Right cardiac atrium (tissue), 5 donors: ENCODE measurements around the gene OR10C1. TPM values are rescaled to one million over a fixed set of nuclear protein-coding genes. Genes with fewer than 3 reads are reported as not detected.

Source experiments
- ATAC-seq, 2 donors: fragments of 200-7000 bp; cut with Tn5 transposase; one replicate each; pipeline versions ENCODE4 v1.8.0 to v1.9.1; 2020; ENCODE audit warnings: moderate library complexity in 2 of 2, mild to moderate bottlenecking in 1 of 2
- DNase-seq, 3 donors: peaks; one replicate each; pipeline ENCODE4 v3.0.0-alpha.2; 2020
- H3K27ac ChIP-seq: one replicate; pipeline ENCODE4 v1.5.1; 2013; ENCODE audit warnings: mild to moderate bottlenecking, low read length, control low read depth, moderate library complexity
- H3K27me3 ChIP-seq: one replicate; pipeline ENCODE4 v1.6.1; 2013; ENCODE audit not compliant: control insufficient read depth, insufficient read depth
- H3K4me1 ChIP-seq: one replicate; pipeline ENCODE4 v1.6.1; 2013; ENCODE audit warnings: low read length; ENCODE audit not compliant: control insufficient read depth, insufficient read depth
- H3K4me3 ChIP-seq: one replicate; pipeline ENCODE4 v1.5.1; 2013; ENCODE audit warnings: low read length, control low read depth
- H3K9me3 ChIP-seq: one replicate; pipeline ENCODE4 v1.6.1; 2013; ENCODE audit warnings: low read length; ENCODE audit not compliant: control insufficient read depth
- WGBS: extraction: QIAGEN DNeasy Blood & Tissue Kit; methylation state at CpG from one replicate; pipeline ENCODE4 v1.1.7; 2013; 5-methylcytosine and 5-hydroxymethylcytosine counted together
- intact Hi-C, 4 donors: fragments of 100-400 bp; cut with DNase I; formaldehyde crosslinking; loops; one replicate each; pipeline versions ENCODE4 v1.11.0 to v1.14.0; 2022 to 2023
- polyA plus RNA-seq: library from polyadenylated mRNA; stranded (reverse); fragments of 200-250 nt; gene quantifications from one replicate; pipeline ENCODE4 v1.2.3, GENCODE V29; 2013
- total RNA-seq, 4 donors: library from RNA; stranded (reverse); fragmentation: NEBNext Ultra II Directional; extraction: Animal tissue kit (Norgen Biotek cat#: 25700); gene quantifications; one replicate each; pipeline ENCODE4 v1.2.1, GENCODE V29; 2021
- donor health status: healthy with polysubstance abuse.
- donor health status: DM: no; HTN: yes; CAD: no.
- donor health status: DM: no; HTN: no; CAD: no.
- donor health status: DM: no; HTN: yes; CAD: no; lungs with severe emphysema.
- donor health status: DM: yes; HTN: yes; CAD: no.

Gene OR10C1
- total and polyA plus RNA-seq, 5 donors, result not detected

- Histone ChIP-seq H3K27me3 (no peaks in the 10 kb centered on the region), H3K4me3 (no peak overlapping the region), H3K9me3 (no peaks in the 10 kb centered on the region), H3K4me1 (no peaks in the 10 kb centered on the region), H3K27ac (no peak overlapping the region)
- 70% methylated on average over 5 of the region's 5 CpGs for WGBS
- intact Hi-C loops, result no loop called here
- no peak for ATAC-seq
- DNase-seq, result no peak
Measured at GRCh38 chr6:29478740-29479139, 39.6 kb downstream of the OR10C1 start.

- H3K4me3 ChIP-seq, result no peak overlapping the region
- WGBS, result 52% methylated on average over 2 of the region's 2 CpGs
- no peaks in the 10 kb centered on the region for H3K4me1 ChIP-seq
- H3K9me3 ChIP-seq, result no peaks in the 10 kb centered on the region
- H3K27me3 ChIP-seq, result no peaks in the 10 kb centered on the region
- no peak overlapping the region for H3K27ac ChIP-seq
- DNase-seq, result no peak
- intact Hi-C loops, result no loop called here
- no peak for ATAC-seq
Measured at GRCh38 chr6:29479560-29479959, 40.5 kb downstream of the OR10C1 start.

GRCh38 chr6:29483186-29483585 is 44.1 kb downstream of the OR10C1 start:
- Histone ChIP-seq H3K27ac (no peak overlapping the region), H3K27me3 (no peaks in the 10 kb centered on the region), H3K9me3 (no peaks in the 10 kb centered on the region), H3K4me1 (no peaks in the 10 kb centered on the region), H3K4me3 (no peak overlapping the region)
- WGBS, result 44% methylated on average over 3 of the region's 3 CpGs
- DNase-seq (no peak), ATAC-seq (no peak)
- intact Hi-C loops, result no loop called here

- ATAC-seq, result no peak
- no peak for DNase-seq
Measured at GRCh38 chr6:29483735-29484134, 44.6 kb downstream of the OR10C1 start.

GRCh38 chr6:29486577-29486976 is 47.5 kb downstream of the OR10C1 start:
- Histone ChIP-seq H3K27me3 (no peaks in the 10 kb centered on the region), H3K27ac (no peak overlapping the region), H3K4me3 (no peak overlapping the region), H3K9me3 (no peaks in the 10 kb centered on the region), H3K4me1 (no peaks in the 10 kb centered on the region)
- 39% methylated on average over 4 of the region's 4 CpGs for WGBS
- DNase-seq (no peak), ATAC-seq (no peak)
- intact Hi-C loops, result no loop called here

More at GRCh38 chr6:29483735-29484134, 44.6 kb downstream of the OR10C1 start:
- no peak overlapping the region for H3K27ac ChIP-seq
- intact Hi-C loops, result no loop called here
- H3K27me3 ChIP-seq, result no peaks in the 10 kb centered on the region
- WGBS, result 68% methylated on average over 1 of the region's 1 CpG
- no peak overlapping the region for H3K4me3 ChIP-seq
- no peaks in the 10 kb centered on the region for H3K4me1 ChIP-seq
- H3K9me3 ChIP-seq, result no peaks in the 10 kb centered on the region

- no peak overlapping the region for H3K27ac ChIP-seq
- WGBS, result 80% methylated on average over 5 of the region's 5 CpGs
- no peaks in the 10 kb centered on the region for H3K9me3 ChIP-seq
- no peak overlapping the region for H3K4me3 ChIP-seq
- no peak for DNase-seq
- no peak for ATAC-seq
- H3K27me3 ChIP-seq, result no peaks in the 10 kb centered on the region
- H3K4me1 ChIP-seq, result no peaks in the 10 kb centered on the region
- intact Hi-C loops, result no loop called here
Measured at GRCh38 chr6:29487131-29487530, 48.0 kb downstream of the OR10C1 start.

GRCh38 chr6:29487660-29488059 is 48.6 kb downstream of the OR10C1 start, which contains the start of gene MAS1L:
Gene MAS1L, minus strand, starts transcription at chr6:29487956. Its CDS starts 54 bp downstream, at chr6:29487902.
- Histone ChIP-seq H3K4me1 (no peaks in the 10 kb centered on the region), H3K27ac (no peak within 1 kb of the TSS), H3K27me3 (no peaks in the 10 kb centered on the region), H3K4me3 (no peak within 1 kb of the TSS), H3K9me3 (no peaks in the 10 kb centered on the region)
- 91% methylated on average over 2 of the region's 2 CpGs for WGBS
- DNase-seq (no peak), ATAC-seq (no peak)
- intact Hi-C loops, result no loop called here

GRCh38 chr6:29488874-29489273 is 49.8 kb downstream of the OR10C1 start:
- Histone ChIP-seq H3K9me3 (no peaks in the 10 kb centered on the region), H3K27ac (no peak overlapping the region), H3K27me3 (no peaks in the 10 kb centered on the region), H3K4me3 (no peak overlapping the region), H3K4me1 (no peaks in the 10 kb centered on the region)
- DNase-seq (no peak), ATAC-seq (no peak)
- intact Hi-C loops, result no loop called here

- 90% methylated on average over 8 of the region's 8 CpGs for WGBS
- no peak for ATAC-seq
- Histone ChIP-seq H3K27ac (no peak overlapping the region), H3K27me3 (no peaks in the 10 kb centered on the region), H3K4me3 (no peak overlapping the region), H3K4me1 (no peaks in the 10 kb centered on the region), H3K9me3 (no peaks in the 10 kb centered on the region)
- intact Hi-C loops, result no loop called here
- no peak for DNase-seq
Measured at GRCh38 chr6:29489286-29489685, 50.2 kb downstream of the OR10C1 start.

- intact Hi-C loops, result no loop called here
- WGBS, result 72% methylated on average over 3 of the region's 3 CpGs
- Histone ChIP-seq H3K4me1 (no peaks in the 10 kb centered on the region), H3K9me3 (no peaks in the 10 kb centered on the region), H3K27ac (no peak overlapping the region), H3K27me3 (no peaks in the 10 kb centered on the region), H3K4me3 (no peak overlapping the region)
- DNase-seq, result no peak
- ATAC-seq, result no peak
Measured at GRCh38 chr6:29490055-29490454, 50.9 kb downstream of the OR10C1 start.

GRCh38 chr6:29490552-29490951 is 51.4 kb downstream of the OR10C1 start:
- intact Hi-C loops, result no loop called here
- Histone ChIP-seq H3K4me1 (no peaks in the 10 kb centered on the region), H3K9me3 (no peaks in the 10 kb centered on the region), H3K27ac (no peak overlapping the region), H3K4me3 (no peak overlapping the region), H3K27me3 (no peaks in the 10 kb centered on the region)
- DNase-seq, result no peak
- WGBS, result 62% methylated on average over 2 of the region's 2 CpGs
- ATAC-seq, result no peak
